Endodermal cell (in vitro differentiated cells): ENCODE results near the gene AFF3. TPM values are rescaled to one million over a fixed set of nuclear protein-coding genes. Genes with fewer than 3 reads are reported as not detected.

ENCODE experiments used
- DNase-seq: peaks from one replicate; pipeline ENCODE4 v3.0.0-alpha.2; 2017
- H3K27ac ChIP-seq: 2 replicates; pipeline ENCODE4 v1.5.1; 2013; ENCODE audit warnings: mild to moderate bottlenecking, low read depth, low read length, moderate library complexity
- H3K27me3 ChIP-seq: 2 replicates; pipeline ENCODE4 v1.6.1; 2013; ENCODE audit warnings: mild to moderate bottlenecking, low read length, moderate library complexity; ENCODE audit not compliant: insufficient read depth, control insufficient read depth, poor library complexity, severe bottlenecking
- H3K36me3 ChIP-seq: 2 replicates; pipeline ENCODE4 v1.7.0; 2013; ENCODE audit warnings: mild to moderate bottlenecking, low read length, moderate library complexity; ENCODE audit not compliant: control insufficient read depth, insufficient read depth
- H3K4me1 ChIP-seq: one replicate; pipeline ENCODE4 v1.7.0; 2013; ENCODE audit warnings: low read length; ENCODE audit not compliant: control insufficient read depth, insufficient read depth
- H3K4me3 ChIP-seq: 2 replicates; pipeline ENCODE4 v1.5.1; 2013; ENCODE audit warnings: mild to moderate bottlenecking, low read length, moderate library complexity
- H3K9ac ChIP-seq: 2 replicates; pipeline ENCODE4 v1.6.1; 2013; ENCODE audit warnings: mild to moderate bottlenecking, low read length, moderate library complexity; ENCODE audit not compliant: poor library complexity, severe bottlenecking; ENCODE audit errors: extremely low read depth
- H3K9me3 ChIP-seq: 2 replicates; pipeline ENCODE4 v1.6.1; 2013; ENCODE audit warnings: mild to moderate bottlenecking, low read length, moderate library complexity; ENCODE audit not compliant: control insufficient read depth
- H3K27ac Mint-ChIP-seq: 2 replicates; pipeline ENCODE4 v1.8.0; 2020; ENCODE audit warnings: mixed read lengths
- H3K27me3 Mint-ChIP-seq: 2 replicates; pipeline ENCODE4 v1.8.0; 2021; ENCODE audit warnings: mild to moderate bottlenecking, mixed read lengths; ENCODE audit not compliant: insufficient read depth
- H3K36me3 Mint-ChIP-seq: 2 replicates; pipeline ENCODE4 v1.8.0; 2020; ENCODE audit warnings: low read depth, mixed read lengths
- H3K4me1 Mint-ChIP-seq: 2 replicates; pipeline ENCODE4 v1.8.0; 2020; ENCODE audit warnings: mixed read lengths
- H3K4me3 Mint-ChIP-seq: 2 replicates; pipeline ENCODE4 v1.8.0; 2020; ENCODE audit warnings: mild to moderate bottlenecking, moderate library complexity, mixed read lengths
- H3K9me3 Mint-ChIP-seq: 2 replicates; pipeline ENCODE4 v1.8.0; 2020; ENCODE audit warnings: mild to moderate bottlenecking, mixed read lengths
- CTCF ChIP-seq: fragments of 200-600 bp; sonication (generic); conservative IDR thresholded peaks from 2 replicates; pipeline ENCODE4 v1.5.0; 2021; ENCODE audit warnings: antibody characterized with exemption, mild to moderate bottlenecking
- WGBS, 2 experiments: methylation state at CpG; one replicate each; pipeline versions ENCODE4 v1.1.5 to v1.1.7; 2013; ENCODE audit warnings: missing lambda C conversion rate in 2 of 2, mixed read lengths in 1 of 2; ENCODE audit not compliant: insufficient coverage in 1 of 2, insufficient read length in 1 of 2; 5-methylcytosine and 5-hydroxymethylcytosine counted together
- total RNA-seq, 2 donors: library from RNA; stranded (reverse); fragmentation: NEBNext Ultra II Directional in 1 of 2; extraction: Animal tissue kit (Norgen Biotek cat#: 25700) in 1 of 2; gene quantifications; 2 replicates in 1 of 2; 3 replicates in 1 of 2; pipeline ENCODE4 v1.2.1, GENCODE V29; 2021

The AFF3 gene
- total RNA-seq, 2 donors from 2014 or later = 0.62 to 0.73 TPM

GRCh38 chr2:99851089-99851488 is 291.3 kb downstream of the AFF3 start:
- Histone ChIP-seq H3K4me3 (no peak overlapping the region), H3K27me3 (peaks cover 44% of the 10 kb centered on the region), H3K36me3 (no peaks in the 10 kb centered on the region), H3K9me3 (no peaks in the 10 kb centered on the region), H3K9ac (no peak overlapping the region), H3K4me1 (no peaks in the 10 kb centered on the region), H3K27ac (no peak overlapping the region)
- TF ChIP-seq CTCF = no peak
- no peaks in the 10 kb centered on the region for H3K9me3 Mint-ChIP-seq
- H3K27me3 Mint-ChIP-seq = peaks cover 29% of the 10 kb centered on the region
- H3K27ac Mint-ChIP-seq = no peak overlapping the region
- no peak for DNase-seq
- H3K4me3 Mint-ChIP-seq = no peak overlapping the region
- no peaks in the 10 kb centered on the region for H3K36me3 Mint-ChIP-seq
- 82 to 100% methylated on average over 1 to 2 of the region's 2 CpGs for WGBS, 2 experiments
- H3K4me1 Mint-ChIP-seq = peaks cover 5% of the 10 kb centered on the region

GRCh38 chr2:99850084-99850710 is 292.2 kb downstream of the AFF3 start:
- H3K27ac ChIP-seq = no peak overlapping the region
- H3K36me3 Mint-ChIP-seq = no peaks in the 10 kb centered on the region
- 87 to 93% methylated on average over 3 to 4 of the region's 5 CpGs for WGBS, 2 experiments
- no peaks in the 10 kb centered on the region for H3K9me3 Mint-ChIP-seq
- H3K9ac ChIP-seq = no peak overlapping the region
- no peaks in the 10 kb centered on the region for H3K36me3 ChIP-seq
- no peak for DNase-seq
- no peak overlapping the region for H3K4me3 Mint-ChIP-seq
- peaks cover 5% of the 10 kb centered on the region for H3K4me1 Mint-ChIP-seq
- H3K27me3 ChIP-seq = peaks cover 44% of the 10 kb centered on the region
- no peak overlapping the region for H3K27ac Mint-ChIP-seq
- no peaks in the 10 kb centered on the region for H3K4me1 ChIP-seq
- H3K4me3 ChIP-seq = no peak overlapping the region
- no peaks in the 10 kb centered on the region for H3K9me3 ChIP-seq
- no peak for TF ChIP-seq CTCF
- H3K27me3 Mint-ChIP-seq = peaks cover 24% of the 10 kb centered on the region

GRCh38 chr2:99846462-99847107 is 295.8 kb downstream of the AFF3 start:
- no peaks in the 10 kb centered on the region for H3K36me3 ChIP-seq
- peaks cover 5% of the 10 kb centered on the region for H3K4me1 Mint-ChIP-seq
- H3K27me3 ChIP-seq = peaks cover 21% of the 10 kb centered on the region
- no peaks in the 10 kb centered on the region for H3K9me3 ChIP-seq
- H3K27ac ChIP-seq = no peak overlapping the region
- WGBS, 2 experiments = 92 to 95% methylated on average over 4 to 5 of the region's 5 CpGs
- H3K27ac Mint-ChIP-seq = no peak overlapping the region
- peaks cover 10% of the 10 kb centered on the region for H3K27me3 Mint-ChIP-seq
- H3K4me3 ChIP-seq = no peak overlapping the region
- no peak for TF ChIP-seq CTCF
- no peak overlapping the region for H3K9ac ChIP-seq
- no peaks in the 10 kb centered on the region for H3K4me1 ChIP-seq
- H3K9me3 Mint-ChIP-seq = no peaks in the 10 kb centered on the region
- no peaks in the 10 kb centered on the region for H3K36me3 Mint-ChIP-seq
- no peak overlapping the region for H3K4me3 Mint-ChIP-seq
- DNase-seq = no peak
